HepG2 (cell line): ENCODE results near the gene CCL8. TPM values are rescaled to one million over a fixed set of nuclear protein-coding genes. Genes with fewer than 3 reads are reported as not detected.

Source experiments
- ATAC-seq: fragments of 200-7000 bp; cut with Tn5 transposase; 3 replicates; pipeline ENCODE4 v1.9.1; 2020; ENCODE audit warnings: mild to moderate bottlenecking, moderate library complexity
- BruUV-seq: library from RNA; stranded (reverse); fragments of 400-500 nt; replicated peaks from 2 replicates; lab custom pipeline; 2021; lab: Mats Ljungman, UMichigan
- CTCF ChIA-PET: fragments of 300-600 bp; formaldehyde crosslinking; extraction: SDS; loops from one replicate; lab custom pipeline; 2021; ENCODE audit warnings: low total read pairs, inconsistent platforms, low intra/inter-chr PET ratio; lab: Yijun Ruan, JAX
- POLR2A ChIA-PET: fragments of 350-600 bp; sonication (Branson Sonifier 250); formaldehyde crosslinking; loops from one replicate; lab custom pipeline; 2020; ENCODE audit warnings: antibody characterized with exemption, inconsistent platforms; lab: Yijun Ruan, JAX
- DNase-seq: peaks from one replicate; pipeline ENCODE4 v3.0.0-alpha.2; 2015; ENCODE audit warnings: low spot score
- FAIRE-seq: peaks from 3 replicates; lab custom pipeline; 2011; peaks lifted over from hg19 to GRCh38; lab: Jason Lieb, UNC
- H2AFZ ChIP-seq: one replicate; pipeline ENCODE4 v1.6.1; 2011; ENCODE audit warnings: low read length, inconsistent platforms
- H3K27ac ChIP-seq: fragments of 300-600 bp; 3 replicates; pipeline ENCODE4 v1.8.0; 2011; ENCODE audit warnings: mixed run types, mild to moderate bottlenecking, mixed read lengths, low read length, inconsistent platforms; ENCODE audit not compliant: insufficient read depth; ENCODE audit errors: extremely low read length
- H3K27me3 ChIP-seq, 2 experiments: fragments of 200-600 bp in 1 of 2; 2 replicates in 1 of 2; 3 replicates in 1 of 2; pipeline versions ENCODE4 v1.6.0 to v1.8.0; 2011; ENCODE audit warnings: low read length in 2 of 2, mild to moderate bottlenecking in 2 of 2, moderate library complexity in 2 of 2, inconsistent platforms in 1 of 2; ENCODE audit not compliant: insufficient read depth in 2 of 2, control insufficient read depth in 1 of 2
- H3K36me3 ChIP-seq, 2 experiments: fragments of 200-600 bp in 1 of 2; replicated peaks in 1 of 2; 2 replicates in 1 of 2; 3 replicates in 1 of 2; pipeline versions ENCODE4 v1.5.1 to v1.8.0; 2011; ENCODE audit warnings: low read length in 2 of 2, inconsistent platforms in 1 of 2; ENCODE audit not compliant: insufficient read depth in 2 of 2, control insufficient read depth in 1 of 2
- H3K4me1 ChIP-seq: 2 replicates; pipeline ENCODE4 v1.5.1; 2012; ENCODE audit warnings: low read length, inconsistent platforms; ENCODE audit not compliant: insufficient read depth
- H3K4me2 ChIP-seq: 2 replicates; pipeline ENCODE4 v1.6.0; 2011; ENCODE audit warnings: low read depth, low read length, inconsistent platforms
- H3K4me3 ChIP-seq, 3 experiments: fragments of 200-600 bp in 1 of 3; sonication (generic), shearing (Covaris generic) in 1 of 3; replicated peaks in 1 of 3; 2 replicates each; pipeline ENCODE4 v1.5.1; 2011 to 2016; ENCODE audit warnings: low read length in 3 of 3, inconsistent platforms in 2 of 3, low read depth in 2 of 3, mild to moderate bottlenecking in 2 of 3, control low read depth in 1 of 3, mixed read lengths in 1 of 3; ENCODE audit not compliant: insufficient read depth in 1 of 3
- H3K79me2 ChIP-seq: one replicate; pipeline ENCODE4 v1.6.1; 2011; ENCODE audit warnings: low read length, inconsistent platforms; ENCODE audit not compliant: insufficient read depth
- H3K9ac ChIP-seq: 2 replicates; pipeline ENCODE4 v1.6.0; 2011; ENCODE audit warnings: mild to moderate bottlenecking, low read depth, low read length, inconsistent platforms; ENCODE audit not compliant: insufficient read depth
- H3K9me3 ChIP-seq: 2 replicates; pipeline ENCODE4 v1.5.1; 2012; ENCODE audit warnings: mild to moderate bottlenecking, low read length
- H4K20me1 ChIP-seq: 2 replicates; pipeline ENCODE4 v1.6.0; 2011; ENCODE audit warnings: inconsistent platforms, mild to moderate bottlenecking, low read length, moderate library complexity; ENCODE audit not compliant: insufficient read depth
- ARID2 ChIP-seq: sonication (generic); formaldehyde crosslinking; IDR thresholded peaks from 2 replicates; pipeline ENCODE4 v1.8.1; 2022; ENCODE audit warnings: mild to moderate bottlenecking, missing genetic modification reagents, borderline replicate concordance
- CHD4 ChIP-seq: fragments of 200-600 bp; sonication (generic); IDR thresholded peaks from 2 replicates; pipeline ENCODE4 v1.7.0; 2017; ENCODE audit warnings: mild to moderate bottlenecking, low read length, borderline replicate concordance
- DBP ChIP-seq: sonication (generic); formaldehyde crosslinking; IDR thresholded peaks from 2 replicates; pipeline ENCODE4 v1.4.0; 2020; ENCODE audit warnings: missing genetic modification reagents; ENCODE audit errors: not compliant biosample characterization
- JUND ChIP-seq: sonication (generic); formaldehyde crosslinking; IDR thresholded peaks from 2 replicates; pipeline ENCODE4 v1.8.0; 2022; ENCODE audit warnings: mild to moderate bottlenecking, missing genetic modification reagents
- KAT2B ChIP-seq: fragments of 150-350 bp; IDR thresholded peaks from 2 replicates; pipeline ENCODE4 v1.6.1; 2014; ENCODE audit warnings: low read depth, low read length, borderline replicate concordance
- MED13 ChIP-seq: sonication (generic); formaldehyde crosslinking; IDR thresholded peaks from 2 replicates; pipeline ENCODE4 v1.5.0; 2020; ENCODE audit warnings: missing genetic modification reagents
- REPIN1 ChIP-seq: sonication (generic); formaldehyde crosslinking; IDR thresholded peaks from 2 replicates; pipeline ENCODE4 v1.8.0; 2022; ENCODE audit warnings: missing genetic modification reagents, low read depth, mild to moderate bottlenecking, borderline replicate concordance
- RFXAP ChIP-seq: sonication (generic); formaldehyde crosslinking; IDR thresholded peaks from 2 replicates; pipeline ENCODE4 v1.4.0; 2020; ENCODE audit warnings: missing genetic modification reagents, borderline replicate concordance
- SAFB2 ChIP-seq: sonication (generic); formaldehyde crosslinking; IDR thresholded peaks from 2 replicates; pipeline ENCODE4 v1.5.1; 2020; ENCODE audit warnings: missing genetic modification reagents, low read depth, mild to moderate bottlenecking, borderline replicate concordance
- ZBTB8A ChIP-seq: sonication (generic); formaldehyde crosslinking; IDR thresholded peaks from 2 replicates; pipeline ENCODE4 v1.4.0; 2020; ENCODE audit warnings: mild to moderate bottlenecking, low read depth, missing genetic modification reagents, borderline replicate concordance
- ZNF337 ChIP-seq: sonication (generic); formaldehyde crosslinking; IDR thresholded peaks from 2 replicates; pipeline ENCODE4 v1.5.1; 2020; ENCODE audit warnings: missing genetic modification reagents, low read depth, mild to moderate bottlenecking, borderline replicate concordance
- ZNF558 ChIP-seq: sonication (generic); formaldehyde crosslinking; IDR thresholded peaks from 2 replicates; pipeline ENCODE4 v1.9.0; 2022; ENCODE audit warnings: mild to moderate bottlenecking, missing genetic modification reagents, borderline replicate concordance
- WGBS: methylation state at CpG from one replicate; pipeline ENCODE4 v1.1.6; 2017; ENCODE audit warnings: low lambda C conversion rate; 5-methylcytosine and 5-hydroxymethylcytosine counted together
- in situ Hi-C: cut with HindIII; loops from 2 replicates; pipeline ENCODE4 v1.10.0; 2017; ENCODE audit warnings: low pct_unique_long_range_greater_than_20kb; ENCODE audit not compliant: extremely low pct_ligation_motif_present
- intact Hi-C: fragments of 100-400 bp; cut with micrococcal nuclease; formaldehyde crosslinking; loops from one replicate; pipeline ENCODE4 v1.10.0; 2022; ENCODE audit not compliant: unreplicated experiment
- polyA plus RNA-seq, 8 experiments: library from polyadenylated mRNA; depleted of rRNA in 3 of 8; stranded (reverse) in 7 of 8; unstranded in 1 of 8; fragments of >200 nt; fragmentation: Illumina TruSeq in 4 of 8; extraction: Trizol in 4 of 8; gene quantifications; 2 replicates each; pipeline versions ENCODE4 v1.2.1 to v1.2.3, GENCODE V29; 2011 to 2016; ENCODE audit warnings: low read depth in 4 of 8, missing spikeins in 1 of 8, mixed read lengths in 1 of 8; ENCODE audit not compliant: insufficient read depth in 1 of 8
- total RNA-seq, 5 experiments: library from RNA; depleted of rRNA; stranded (reverse); fragments of >200 nt; fragmentation: Illumina TruSeq; extraction: Trizol; gene quantifications; 2 replicates each; pipeline ENCODE4 v1.2.3, GENCODE V29; 2016; ENCODE audit warnings: low read depth in 1 of 5
- TF ChIP-seq, protein P1 (sequence below): sonication (generic); formaldehyde crosslinking; IDR thresholded peaks from 2 replicates; pipeline ENCODE4 v1.4.0; 2020; ENCODE audit warnings: missing genetic modification reagents, borderline replicate concordance
- TF ChIP-seq, protein P2 (sequence below): sonication (generic); formaldehyde crosslinking; IDR thresholded peaks from 2 replicates; pipeline ENCODE4 v1.8.0; 2022; ENCODE audit warnings: mild to moderate bottlenecking, missing genetic modification reagents, moderate library complexity

Gene CCL8
- total and polyA plus RNA-seq, 2 of the 13 experiments (the other 11 are each of a cell fraction or from before 2014, with no cell fraction given) = not detected

DNA sequence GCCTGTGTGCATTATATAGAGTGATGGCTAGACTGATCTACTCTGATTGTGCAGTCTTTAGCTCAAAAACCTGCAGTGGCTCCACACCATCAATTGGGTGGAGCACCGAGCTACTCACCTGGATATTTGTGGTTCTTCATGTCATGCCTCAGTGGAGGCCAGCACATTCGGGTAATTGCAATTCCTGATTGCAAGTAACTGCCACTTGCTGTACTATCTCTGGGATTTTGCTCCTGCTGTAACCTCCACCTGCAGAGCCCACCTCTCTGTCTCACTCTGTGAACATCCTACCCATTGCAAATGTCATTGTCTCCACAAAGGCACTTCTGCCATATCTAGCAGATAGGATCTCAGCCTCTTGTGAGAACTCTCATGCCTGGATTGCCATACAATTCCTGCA is 45.5 kb downstream of the CCL8 start:
- Histone ChIP-seq H4K20me1 (no peaks in the 10 kb centered on the region), H3K27me3 (peaks cover 0 to 7% of the 10 kb centered on the region in 2 experiments; a peak in 1 of 5 replicates), H3K79me2 (no peaks in the 10 kb centered on the region), H3K27ac (no peak overlapping the region), H3K9ac (no peak overlapping the region), H3K4me1 (0 out of 2 replicates have a peak, but pooled peaks cover 7% of the 10 kb centered on the region), H2AFZ (no peak overlapping the region), H3K4me2 (no peak overlapping the region), H3K36me3 (no peaks in the 10 kb centered on the region), H3K4me3 (no peak overlapping the region), H3K9me3 (no peaks in the 10 kb centered on the region)
- BruUV-seq = no TSS peak
- ChIA-PET CTCF (interaction anchor here (6.2 kb wide), 1 partner anchor 165 kb away, joined by 246 read pairs; no protein-coding TSS in a partner anchor), POLR2A (no interaction called here)
- ATAC-seq (no peak), FAIRE-seq (no peak), DNase-seq (no peak)
- TF ChIP-seq JUND (no peak), CHD4 (no peak), ZBTB8A (CRISPR knock-in tag) (no peak), SAFB2 (CRISPR knock-in tag) (no peak), ZNF337 (CRISPR knock-in tag) (no peak), ARID2 (no peak), REPIN1 (CRISPR knock-in tag) (no peak), MED13 (CRISPR knock-in tag) (no peak), DBP (no peak), KAT2B (no peak), ZNF558 (CRISPR knock-in tag) (no peak), RFXAP (CRISPR knock-in tag) (no peak)
- TF ChIP-seq, protein P1, sequence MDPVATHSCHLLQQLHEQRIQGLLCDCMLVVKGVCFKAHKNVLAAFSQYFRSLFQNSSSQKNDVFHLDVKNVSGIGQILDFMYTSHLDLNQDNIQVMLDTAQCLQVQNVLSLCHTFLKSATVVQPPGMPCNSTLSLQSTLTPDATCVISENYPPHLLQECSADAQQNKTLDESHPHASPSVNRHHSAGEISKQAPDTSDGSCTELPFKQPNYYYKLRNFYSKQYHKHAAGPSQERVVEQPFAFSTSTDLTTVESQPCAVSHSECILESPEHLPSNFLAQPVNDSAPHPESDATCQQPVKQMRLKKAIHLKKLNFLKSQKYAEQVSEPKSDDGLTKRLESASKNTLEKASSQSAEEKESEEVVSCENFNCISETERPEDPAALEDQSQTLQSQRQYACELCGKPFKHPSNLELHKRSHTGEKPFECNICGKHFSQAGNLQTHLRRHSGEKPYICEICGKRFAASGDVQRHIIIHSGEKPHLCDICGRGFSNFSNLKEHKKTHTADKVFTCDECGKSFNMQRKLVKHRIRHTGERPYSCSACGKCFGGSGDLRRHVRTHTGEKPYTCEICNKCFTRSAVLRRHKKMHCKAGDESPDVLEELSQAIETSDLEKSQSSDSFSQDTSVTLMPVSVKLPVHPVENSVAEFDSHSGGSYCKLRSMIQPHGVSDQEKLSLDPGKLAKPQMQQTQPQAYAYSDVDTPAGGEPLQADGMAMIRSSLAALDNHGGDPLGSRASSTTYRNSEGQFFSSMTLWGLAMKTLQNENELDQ = no peak
- TF ChIP-seq, protein P2, sequence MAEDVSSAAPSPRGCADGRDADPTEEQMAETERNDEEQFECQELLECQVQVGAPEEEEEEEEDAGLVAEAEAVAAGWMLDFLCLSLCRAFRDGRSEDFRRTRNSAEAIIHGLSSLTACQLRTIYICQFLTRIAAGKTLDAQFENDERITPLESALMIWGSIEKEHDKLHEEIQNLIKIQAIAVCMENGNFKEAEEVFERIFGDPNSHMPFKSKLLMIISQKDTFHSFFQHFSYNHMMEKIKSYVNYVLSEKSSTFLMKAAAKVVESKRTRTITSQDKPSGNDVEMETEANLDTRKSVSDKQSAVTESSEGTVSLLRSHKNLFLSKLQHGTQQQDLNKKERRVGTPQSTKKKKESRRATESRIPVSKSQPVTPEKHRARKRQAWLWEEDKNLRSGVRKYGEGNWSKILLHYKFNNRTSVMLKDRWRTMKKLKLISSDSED = no peak
- in situ Hi-C loops = loop anchor here (5.0 kb wide), 1 partner anchor 162 kb away; no protein-coding TSS in a partner anchor
- intact Hi-C loops = no loop called here
- whole genome bisulfite sequencing = 0% methylated on average over 2 of the region's 2 CpGs
